ENCODE measurements around the gene HIBADH. TPM values are rescaled to one million over a fixed set of nuclear protein-coding genes. Genes with fewer than 3 reads are reported as not detected.

HIBADH gene
- total and polyA plus RNA-seq, 3 donors from 2014 or later: 49.8 to 77.4 (median 69.9) TPM

- H3K9me3 ChIP-seq: no peaks in the 10 kb centered on the region
- no peak overlapping the region for H3K27ac ChIP-seq
- H3K4me3 ChIP-seq: no peak overlapping the region
- no peaks in the 10 kb centered on the region for H3K4me1 ChIP-seq
- TF ChIP-seq POLR2A (IDR thresholded peaks at IDR 0.05): no peak
- TF ChIP-seq, protein P1, sequence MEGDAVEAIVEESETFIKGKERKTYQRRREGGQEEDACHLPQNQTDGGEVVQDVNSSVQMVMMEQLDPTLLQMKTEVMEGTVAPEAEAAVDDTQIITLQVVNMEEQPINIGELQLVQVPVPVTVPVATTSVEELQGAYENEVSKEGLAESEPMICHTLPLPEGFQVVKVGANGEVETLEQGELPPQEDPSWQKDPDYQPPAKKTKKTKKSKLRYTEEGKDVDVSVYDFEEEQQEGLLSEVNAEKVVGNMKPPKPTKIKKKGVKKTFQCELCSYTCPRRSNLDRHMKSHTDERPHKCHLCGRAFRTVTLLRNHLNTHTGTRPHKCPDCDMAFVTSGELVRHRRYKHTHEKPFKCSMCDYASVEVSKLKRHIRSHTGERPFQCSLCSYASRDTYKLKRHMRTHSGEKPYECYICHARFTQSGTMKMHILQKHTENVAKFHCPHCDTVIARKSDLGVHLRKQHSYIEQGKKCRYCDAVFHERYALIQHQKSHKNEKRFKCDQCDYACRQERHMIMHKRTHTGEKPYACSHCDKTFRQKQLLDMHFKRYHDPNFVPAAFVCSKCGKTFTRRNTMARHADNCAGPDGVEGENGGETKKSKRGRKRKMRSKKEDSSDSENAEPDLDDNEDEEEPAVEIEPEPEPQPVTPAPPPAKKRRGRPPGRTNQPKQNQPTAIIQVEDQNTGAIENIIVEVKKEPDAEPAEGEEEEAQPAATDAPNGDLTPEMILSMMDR (IDR thresholded peaks at IDR 0.05): no peak
- WGBS, 2 donors: 62 to 64% methylated on average over 3 of the region's 3 CpGs
- intact Hi-C loops (cut with DNase I; ENCODE audit: low total_unique reads): no loop called here
- DNase-seq: no peak
- no peaks in the 10 kb centered on the region for H3K36me3 ChIP-seq (ENCODE audit: low read depth, missing control alignments)
- H3K27me3 ChIP-seq: no peaks in the 10 kb centered on the region
Observed at GRCh38 chr7:27616914-27617548, 45.7 kb downstream of the HIBADH start.

DNA sequence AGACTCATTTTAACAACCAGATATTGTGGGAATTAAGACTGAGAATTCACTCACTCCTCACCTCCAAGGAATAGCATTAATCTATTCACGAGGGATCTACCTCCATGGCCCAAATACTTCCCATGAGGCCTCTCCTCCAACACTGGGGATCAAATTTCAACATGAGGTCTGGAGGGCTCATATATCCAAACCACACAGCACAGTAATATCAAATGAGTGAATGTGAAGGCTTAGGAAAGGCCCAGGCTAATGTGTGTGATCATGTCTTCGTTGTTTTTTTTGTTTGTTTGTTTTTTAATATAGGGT lies 46.5 kb downstream of the HIBADH start:
- WGBS, 2 donors: 90 to 93% methylated on average over 2 of the region's 2 CpGs
- H3K36me3 ChIP-seq (ENCODE audit: low read depth, missing control alignments): no peaks in the 10 kb centered on the region
- no peaks in the 10 kb centered on the region for H3K4me1 ChIP-seq
- no peak for DNase-seq
- no peak overlapping the region for H3K4me3 ChIP-seq
- no peaks in the 10 kb centered on the region for H3K9me3 ChIP-seq
- intact Hi-C loops (cut with DNase I; ENCODE audit: low total_unique reads): no loop called here
- no peak overlapping the region for H3K27ac ChIP-seq
- TF ChIP-seq, protein P1 (IDR thresholded peaks at IDR 0.05): no peak
- TF ChIP-seq POLR2A (IDR thresholded peaks at IDR 0.05): no peak
- no peaks in the 10 kb centered on the region for H3K27me3 ChIP-seq

DNA sequence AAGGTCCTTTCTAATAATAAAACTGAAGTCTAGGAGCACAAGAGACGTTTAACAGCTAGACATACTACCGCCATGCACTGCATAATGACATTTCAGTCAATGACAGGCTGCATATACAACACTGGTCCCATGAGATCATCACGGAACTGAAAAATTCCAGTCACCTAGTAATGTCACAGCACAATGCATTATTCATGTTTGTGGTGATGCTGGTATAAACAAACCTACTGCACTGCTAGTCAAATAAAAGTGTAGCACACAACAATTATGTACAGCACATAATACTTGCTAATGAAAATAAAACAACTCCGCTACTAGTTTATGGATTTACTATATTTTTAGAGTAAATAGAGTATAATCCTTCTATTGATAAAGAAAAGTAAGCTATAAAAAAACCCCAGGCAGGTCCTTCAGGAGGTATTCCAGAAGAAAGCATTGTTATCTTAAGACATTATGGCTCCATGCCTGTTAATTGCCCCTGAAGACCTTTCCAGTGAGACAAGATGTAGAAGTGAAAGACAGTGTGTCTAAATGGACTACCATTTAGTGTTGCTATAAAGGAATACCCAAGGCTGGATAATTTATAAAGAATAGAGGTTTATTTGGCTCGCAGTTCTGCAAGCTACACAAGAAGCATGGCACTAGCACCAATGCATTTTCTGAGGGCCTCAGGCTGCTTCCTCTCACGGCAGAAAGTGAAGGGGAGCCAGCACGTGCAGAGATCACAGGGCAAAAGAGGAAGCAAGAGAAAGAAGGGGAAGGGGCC lies 47.1 kb downstream of the HIBADH start:
- Histone ChIP-seq H3K27me3 (no peaks in the 10 kb centered on the region), H3K27ac (no peak overlapping the region), H3K36me3 (ENCODE audit: low read depth, missing control alignments) (no peaks in the 10 kb centered on the region), H3K9me3 (no peaks in the 10 kb centered on the region), H3K4me3 (no peak overlapping the region), H3K4me1 (no peaks in the 10 kb centered on the region)
- 88 to 93% methylated on average over 7 of the region's 7 CpGs for WGBS, 2 donors
- intact Hi-C loops (cut with DNase I; ENCODE audit: low total_unique reads): no loop called here
- TF ChIP-seq, protein P1 (IDR thresholded peaks at IDR 0.05): no peak
- DNase-seq: no peak

DNA sequence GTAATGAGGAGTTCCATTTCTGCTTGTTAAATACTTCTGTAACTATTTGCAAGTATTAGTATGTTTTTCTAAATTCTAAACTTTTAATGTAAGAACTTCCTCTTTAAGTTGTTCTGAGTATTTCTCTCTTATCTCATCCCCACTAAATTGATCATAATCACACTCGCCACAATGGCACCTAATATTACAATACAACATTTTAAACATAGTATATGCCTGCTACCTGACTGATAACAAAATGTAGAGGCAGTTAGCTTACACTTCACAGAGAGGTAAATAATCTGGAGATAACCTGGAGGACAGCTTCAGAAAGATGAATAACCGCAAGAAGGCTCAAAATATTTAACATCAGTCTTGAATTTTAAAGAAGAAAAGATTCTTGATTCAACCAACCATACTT lies 48.6 kb downstream of the HIBADH start:
- H3K36me3 ChIP-seq (ENCODE audit: low read depth, missing control alignments): no peaks in the 10 kb centered on the region
- H3K27me3 ChIP-seq: no peaks in the 10 kb centered on the region
- intact Hi-C loops (cut with DNase I; ENCODE audit: low total_unique reads): no loop called here
- no peaks in the 10 kb centered on the region for H3K9me3 ChIP-seq
- H3K4me3 ChIP-seq: no peak overlapping the region
- no peak for TF ChIP-seq POLR2A (IDR thresholded peaks at IDR 0.05)
- TF ChIP-seq, protein P1 (IDR thresholded peaks at IDR 0.05): no peak
- no peak for DNase-seq
- H3K27ac ChIP-seq: no peak overlapping the region
- 94% methylated on average over 2 of the region's 2 CpGs for WGBS, 2 donors
- no peaks in the 10 kb centered on the region for H3K4me1 ChIP-seq

DNA sequence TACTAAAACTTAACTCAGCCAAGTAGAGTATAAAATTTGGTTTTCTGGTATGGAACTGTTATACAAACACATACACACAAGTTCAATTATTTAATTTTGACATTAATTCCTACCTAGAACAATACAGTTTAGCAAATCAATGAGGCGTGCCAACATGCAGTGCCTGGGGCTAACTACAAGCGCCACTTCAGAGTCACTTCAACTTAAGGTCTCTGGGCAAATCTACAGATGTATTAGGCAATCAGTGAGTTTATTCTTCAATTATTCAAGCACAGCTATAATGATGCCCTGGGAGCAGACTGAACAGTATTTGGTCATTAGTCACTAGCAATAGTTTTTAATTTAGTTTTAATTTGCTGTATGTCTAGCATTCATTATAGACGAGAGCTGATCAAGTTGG lies 51.6 kb downstream of the HIBADH start:
- Histone ChIP-seq H3K9me3 (no peaks in the 10 kb centered on the region), H3K27ac (no peak overlapping the region), H3K27me3 (no peaks in the 10 kb centered on the region), H3K4me3 (no peak overlapping the region), H3K4me1 (no peaks in the 10 kb centered on the region), H3K36me3 (ENCODE audit: low read depth, missing control alignments) (no peaks in the 10 kb centered on the region)
- DNase-seq: no peak
- TF ChIP-seq, protein P1 (IDR thresholded peaks at IDR 0.05): no peak
- TF ChIP-seq POLR2A (IDR thresholded peaks at IDR 0.05): no peak
- WGBS, 2 donors: 94 to 98% methylated on average over 3 of the region's 3 CpGs
- intact Hi-C loops (cut with DNase I; ENCODE audit: low total_unique reads): no loop called here

Measured in testis (tissue), 3 donors.